ENCODE measurements around the gene SPDYE2B.
A peak's percentile ranks its signal among the peaks of the same experiment; 100 is the strongest.
"Not testable (repeated sequence)": the region's sequence is repeated elsewhere in the genome, so short reads cannot be mapped to it uniquely, and the experiment has no call there.

SPDYE2B gene, protein sequence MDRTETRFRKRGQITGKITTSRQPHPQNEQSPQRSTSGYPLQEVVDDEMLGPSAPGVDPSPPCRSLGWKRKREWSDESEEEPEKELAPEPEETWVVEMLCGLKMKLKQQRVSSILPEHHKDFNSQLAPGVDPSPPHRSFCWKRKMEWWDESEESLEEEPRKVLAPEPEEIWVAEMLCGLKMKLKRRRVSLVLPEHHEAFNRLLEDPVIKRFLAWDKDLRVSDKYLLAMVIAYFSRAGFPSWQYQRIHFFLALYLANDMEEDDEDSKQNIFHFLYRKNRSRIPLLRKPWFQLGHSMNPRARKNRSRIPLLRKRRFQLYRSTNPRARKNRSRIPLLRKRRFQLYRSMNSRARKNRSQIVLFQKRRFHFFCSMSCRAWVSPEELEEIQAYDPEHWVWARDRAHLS

DNA sequence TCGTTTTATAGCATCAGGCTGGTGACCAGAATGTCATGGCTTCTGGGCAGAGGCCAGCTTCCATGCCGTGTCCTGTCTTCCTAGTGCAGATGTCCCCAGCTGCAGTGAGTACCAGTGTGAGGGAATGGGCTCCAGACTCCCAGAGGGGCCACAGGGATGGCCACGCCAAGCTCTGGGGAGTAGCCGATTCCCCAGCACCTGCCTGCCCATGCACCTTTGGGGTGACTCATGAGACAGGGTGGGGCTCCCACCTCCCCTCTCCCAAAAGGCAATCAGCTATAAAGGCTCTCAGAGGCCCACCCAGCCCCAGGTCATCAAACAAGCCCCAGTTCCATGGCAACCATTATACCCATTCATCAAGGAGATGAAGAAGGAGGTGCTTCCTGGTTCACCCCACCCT is at the start of gene SPDYE2B:
Gene SPDYE2B, plus strand, starts transcription at position 396 of the 400 bp plus-strand sequence. CDS start 2,030 bp downstream, outside the sequence.
- DNase-seq; intact Hi-C loops (cut with DNase I): not testable (repeated sequence)

DNA sequence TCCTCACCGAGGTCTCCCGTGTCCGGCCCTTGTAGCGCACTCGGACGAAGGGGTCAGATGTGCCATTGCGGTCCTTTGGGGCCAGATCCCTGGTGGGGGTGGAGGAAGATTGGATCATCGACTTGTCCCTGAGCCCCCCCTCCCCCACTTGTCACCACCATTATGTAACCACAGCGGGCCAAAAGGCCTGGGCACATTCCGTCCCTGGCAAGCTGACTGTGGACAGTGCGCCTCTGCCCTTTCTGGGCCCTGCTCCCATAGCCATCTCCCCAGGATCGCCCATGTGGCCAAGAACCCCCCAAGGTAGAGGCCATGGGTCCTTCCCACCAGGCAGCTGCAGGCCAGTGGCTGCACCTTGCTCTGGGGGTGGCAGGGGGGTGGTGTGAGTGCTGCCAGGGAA is 47.8 kb upstream of the SPDYE2B start:
- DNase-seq; intact Hi-C loops (cut with DNase I): not testable (repeated sequence)

- DNase-seq; intact Hi-C loops (cut with DNase I): not testable (repeated sequence)
Measured at GRCh38 chr7:102604431-102605145, 45.5 kb upstream of the SPDYE2B start.

GRCh38 chr7:102606848-102607247 is 43.3 kb upstream of the SPDYE2B start:
- intact Hi-C loops (cut with DNase I) = not testable (repeated sequence)

GRCh38 chr7:102609734-102610133 is 40.4 kb upstream of the SPDYE2B start:
- intact Hi-C loops (cut with DNase I) = not testable (repeated sequence)
- DNase-seq = peak in 2 of 10 donors; percentile 8 to 21

More at GRCh38 chr7:102606848-102607247, 43.3 kb upstream of the SPDYE2B start:
- not testable (repeated sequence) for DNase-seq

DNA sequence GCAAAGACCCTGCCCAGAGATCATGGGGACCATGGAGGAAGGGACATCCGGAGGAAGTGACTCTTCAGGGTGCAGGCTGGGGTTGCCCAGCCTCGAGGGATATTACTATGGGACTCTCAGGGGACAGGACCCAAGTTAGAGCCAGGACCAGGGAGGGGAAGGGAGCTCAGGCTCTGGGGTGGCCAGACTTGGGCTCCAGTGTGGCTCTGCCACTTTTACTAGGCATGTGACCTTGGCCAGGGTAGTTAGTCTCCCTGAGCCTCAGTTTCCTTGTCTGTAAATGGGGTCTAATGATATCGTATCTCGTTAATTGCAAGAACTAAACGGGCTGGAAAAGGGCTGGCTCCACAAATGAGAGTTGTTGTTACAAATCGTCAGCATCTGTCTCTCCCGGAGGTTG is 39.7 kb upstream of the SPDYE2B start:
- DNase-seq = peak in 2 of 10 donors; percentile 75 to 80
- intact Hi-C loops (cut with DNase I) = not testable (repeated sequence)

GRCh38 chr7:102611013-102611674 is 39.0 kb upstream of the SPDYE2B start:
- DNase-seq; intact Hi-C loops (cut with DNase I): not testable (repeated sequence)

- intact Hi-C loops (cut with DNase I) = not testable (repeated sequence)
- peak in 5 of 10 donors; percentile 15 to 75 (median 54) for DNase-seq
Measured at GRCh38 chr7:102611675-102612325, 38.3 kb upstream of the SPDYE2B start.

DNA sequence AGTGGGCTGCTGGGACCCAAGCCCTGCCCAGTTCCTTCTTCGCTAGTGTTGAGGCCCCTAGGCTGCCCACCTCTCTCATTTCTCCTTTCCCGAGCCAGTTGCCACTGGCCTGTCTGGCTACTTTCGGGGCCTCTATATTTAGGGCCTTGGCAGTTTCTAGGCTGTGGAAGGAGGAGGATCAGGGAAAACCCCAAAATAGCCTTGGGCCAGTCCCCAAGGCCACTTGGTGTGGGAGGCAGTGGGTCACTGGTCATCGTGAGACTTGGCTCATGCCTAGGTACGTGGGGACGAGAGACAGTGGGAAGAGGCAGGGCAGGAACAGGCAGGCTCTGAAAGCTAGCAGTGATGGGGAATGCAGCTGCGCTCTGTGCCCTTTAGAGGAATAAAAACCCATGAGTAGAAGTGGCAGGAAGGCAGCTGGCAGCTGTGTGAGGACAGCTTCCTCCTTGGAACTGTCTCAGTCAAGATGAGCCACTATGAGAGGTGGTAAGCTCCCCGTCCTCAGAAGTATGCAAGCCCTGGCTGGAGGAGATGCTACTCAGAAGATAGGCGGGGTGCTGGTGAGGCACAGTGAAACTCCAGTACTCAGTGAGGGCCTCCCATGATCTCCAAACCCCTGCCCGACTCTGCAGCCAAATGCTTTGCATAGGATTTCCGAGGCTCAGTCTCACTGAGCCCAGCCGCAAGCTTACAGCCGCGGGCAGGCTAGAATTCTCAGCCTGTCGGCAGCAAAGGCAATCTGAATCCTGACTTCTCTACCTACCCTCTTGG is 36.4 kb upstream of the SPDYE2B start:
- peak in 3 of 10 donors; percentile 8 to 32 (median 9) for DNase-seq

GRCh38 chr7:102614346-102614697 is 35.8 kb upstream of the SPDYE2B start:
- intact Hi-C loops (cut with DNase I); DNase-seq: not testable (repeated sequence)

More for the DNA sequence above, 36.4 kb upstream of the SPDYE2B start:
- intact Hi-C loops (cut with DNase I) = not testable (repeated sequence)

GRCh38 chr7:102614873-102615272 is 35.2 kb upstream of the SPDYE2B start:
- intact Hi-C loops (cut with DNase I); DNase-seq: not testable (repeated sequence)

DNA sequence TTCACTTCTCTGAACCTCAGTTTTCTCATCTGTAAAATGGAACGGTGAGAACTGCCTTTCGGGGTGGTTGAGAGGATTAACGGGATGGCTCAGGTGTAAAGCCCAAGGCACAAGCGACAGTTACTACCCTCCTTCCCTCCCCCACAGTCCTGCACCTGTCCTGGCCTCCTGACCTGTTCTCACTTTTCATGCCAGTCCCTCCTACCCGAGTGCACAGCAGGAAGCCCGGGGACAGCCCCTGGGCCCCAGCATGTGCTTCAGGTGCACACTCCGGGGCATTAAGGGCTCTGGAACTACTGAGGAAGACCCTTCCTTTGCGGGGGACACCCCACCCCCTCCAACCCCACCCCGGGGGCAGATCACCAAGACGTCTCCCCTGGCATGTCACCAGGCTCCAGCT is 34.2 kb upstream of the SPDYE2B start:
- DNase-seq; intact Hi-C loops (cut with DNase I): not testable (repeated sequence)

- intact Hi-C loops (cut with DNase I) = not testable (repeated sequence)
- peak in 7 of 10 donors; percentile 28 to 88 (median 65) for DNase-seq
Measured at GRCh38 chr7:102616507-102617125, 33.5 kb upstream of the SPDYE2B start, which contains the start of gene RASA4. TSS of gene RASA4 (minus strand) at chr7:102616756. CDS start at chr7:102616689, 67 bp downstream.

GRCh38 chr7:102618122-102618521 is 32.0 kb upstream of the SPDYE2B start:
- intact Hi-C loops (cut with DNase I) = not testable (repeated sequence)
- peak in 1 of 10 donors; percentile 29 for DNase-seq

DNA sequence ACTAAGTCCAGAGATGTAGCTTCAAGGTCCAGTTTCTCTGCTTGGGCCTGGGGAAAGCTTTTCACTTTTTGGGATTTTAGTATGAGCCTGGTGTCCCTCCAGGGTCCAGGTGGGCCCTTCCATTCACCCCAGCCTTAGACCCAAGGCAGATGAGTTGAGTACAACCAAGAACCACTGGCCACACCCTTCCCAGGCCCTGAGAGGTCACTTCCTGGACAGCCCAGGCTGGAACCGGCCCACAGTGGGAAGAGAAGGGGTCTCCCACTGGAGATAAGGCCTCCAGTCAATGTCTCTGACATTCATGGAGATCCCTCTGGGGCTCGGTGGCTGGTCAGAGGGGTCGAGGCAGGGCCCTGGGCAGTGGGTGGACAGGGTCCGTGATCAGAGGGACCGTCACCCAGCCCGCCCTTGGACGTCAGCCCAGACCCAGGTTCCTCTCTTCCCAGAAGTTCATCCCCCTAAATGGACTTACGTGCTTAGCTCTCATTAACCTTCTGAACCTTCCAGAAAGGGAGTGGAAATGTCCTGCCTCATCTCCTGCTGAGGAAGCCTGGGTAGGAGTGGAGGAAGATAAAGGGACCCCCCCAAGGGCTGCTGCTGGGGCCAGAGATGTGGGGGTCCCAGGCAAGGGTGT is 22.7 kb upstream of the SPDYE2B start:
- DNase-seq; intact Hi-C loops (cut with DNase I): not testable (repeated sequence)

DNA sequence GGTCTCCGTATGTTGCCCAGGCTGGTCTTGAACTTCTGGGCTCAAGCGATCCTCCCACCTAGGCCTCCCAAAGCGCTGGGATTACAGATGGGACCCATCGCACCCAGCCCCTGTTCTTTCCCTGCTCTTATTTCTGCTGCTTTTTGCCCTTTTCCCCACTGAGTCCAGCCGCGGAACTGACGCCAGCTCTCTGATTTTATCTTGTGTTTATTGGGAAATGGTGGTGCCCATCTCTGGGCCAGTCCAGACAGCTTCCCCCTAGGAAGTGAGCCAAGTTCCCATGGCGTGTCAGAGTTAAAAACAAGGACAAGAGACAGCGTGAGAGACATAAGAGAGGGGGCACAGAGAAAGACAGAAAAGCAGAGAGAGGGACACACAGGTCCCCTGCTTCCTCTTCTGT is 19.5 kb upstream of the SPDYE2B start:
- intact Hi-C loops (cut with DNase I) = not testable (repeated sequence)

GRCh38 chr7:102634299-102634698 is 15.8 kb upstream of the SPDYE2B start:
- DNase-seq = peak in 2 of 10 donors; percentile 18 to 24
- intact Hi-C loops (cut with DNase I) = not testable (repeated sequence)

More for the DNA sequence above, 19.5 kb upstream of the SPDYE2B start:
- not testable (repeated sequence) for DNase-seq

GRCh38 chr7:102635354-102635753 is 14.8 kb upstream of the SPDYE2B start:
- DNase-seq; intact Hi-C loops (cut with DNase I): not testable (repeated sequence)
